ENCODE measurements around the gene USF2.

USF2 gene

GRCh38 chr19:35272122-35272719 is 3.5 kb downstream of the USF2 start:
- H3K36me3 ChIP-seq (replicated peaks), result peaks cover 30% of the 10 kb centered on the region
- H3K4me3 ChIP-seq (ENCODE audit: low read depth, low read length), result no peak overlapping the region
- H3K27ac ChIP-seq, result no peak overlapping the region
- no peak for TF ChIP-seq CTCF (IDR thresholded peaks at IDR 0.05; ENCODE audit: low read depth, low read length, missing control alignments)
- in situ Hi-C loops (cut with HindIII; ENCODE audit: low pct_ligation_motif_present, low sequenced_read_pairs), result no loop called here
- DNase-seq, result no peak
- no peaks in the 10 kb centered on the region for H3K27me3 ChIP-seq (replicated peaks)

GRCh38 chr19:35272954-35273649 is 4.3 kb downstream of the USF2 start:
- Histone ChIP-seq H3K4me3 (ENCODE audit: low read depth, low read length) (no peak overlapping the region), H3K36me3 (replicated peaks) (peaks cover 30% of the 10 kb centered on the region), H3K27ac (no peak overlapping the region), H3K27me3 (replicated peaks) (no peaks in the 10 kb centered on the region)
- DNase-seq, result no peak
- in situ Hi-C loops (cut with HindIII; ENCODE audit: low pct_ligation_motif_present, low sequenced_read_pairs), result no loop called here
- TF ChIP-seq CTCF (IDR thresholded peaks at IDR 0.05; ENCODE audit: low read depth, low read length, missing control alignments), result no peak

- no peak for TF ChIP-seq CTCF (IDR thresholded peaks at IDR 0.05; ENCODE audit: low read depth, low read length, missing control alignments)
- Histone ChIP-seq H3K27ac (no peak overlapping the region), H3K36me3 (replicated peaks) (peaks cover 32% of the 10 kb centered on the region), H3K27me3 (replicated peaks) (no peaks in the 10 kb centered on the region), H3K4me3 (ENCODE audit: low read depth, low read length) (no peak overlapping the region)
- in situ Hi-C loops (cut with HindIII; ENCODE audit: low pct_ligation_motif_present, low sequenced_read_pairs), result no loop called here
- no peak for DNase-seq
Measured at GRCh38 chr19:35273686-35274259, 5.0 kb downstream of the USF2 start.

- DNase-seq, result no peak
- TF ChIP-seq CTCF (IDR thresholded peaks at IDR 0.05; ENCODE audit: low read depth, low read length, missing control alignments), result no peak
- Histone ChIP-seq H3K4me3 (ENCODE audit: low read depth, low read length) (no peak overlapping the region), H3K27ac (no peak overlapping the region), H3K27me3 (replicated peaks) (no peaks in the 10 kb centered on the region), H3K36me3 (replicated peaks) (peaks cover 38% of the 10 kb centered on the region)
- in situ Hi-C loops (cut with HindIII; ENCODE audit: low pct_ligation_motif_present, low sequenced_read_pairs), result no loop called here
Measured at GRCh38 chr19:35274323-35274722, 5.6 kb downstream of the USF2 start.

GRCh38 chr19:35276706-35277281 is 8.0 kb downstream of the USF2 start:
- Histone ChIP-seq H3K4me3 (ENCODE audit: low read depth, low read length) (no peak overlapping the region), H3K36me3 (replicated peaks) (peaks cover 26% of the 10 kb centered on the region), H3K27me3 (replicated peaks) (no peaks in the 10 kb centered on the region), H3K27ac (no peak overlapping the region)
- TF ChIP-seq CTCF (IDR thresholded peaks at IDR 0.05; ENCODE audit: low read depth, low read length, missing control alignments), result no peak
- in situ Hi-C loops (cut with HindIII; ENCODE audit: low pct_ligation_motif_present, low sequenced_read_pairs), result no loop called here
- no peak for DNase-seq

All from brain microvascular endothelial cell (primary cell).